HG03521 (cell line): ENCODE results near the gene STK32C.
"Not testable (repeated sequence)": the region's sequence is repeated elsewhere in the genome, so short reads cannot be mapped to it uniquely, and the experiment has no call there.

Experiments
- ATAC-seq: cut with Tn5 transposase; IDR thresholded peaks from one replicate; pipeline ENCODE4 v1.9.1; 2021; ENCODE audit warnings: mild to moderate bottlenecking, moderate library complexity; ENCODE audit not compliant: unreplicated experiment

The STK32C gene

GRCh38 chr10:132320654-132321469 is 13.1 kb upstream of the STK32C start:
- no peak for ATAC-seq

- ATAC-seq: peak; percentile 98
These were observed 12.3 kb upstream of the STK32C start for GRCh38 chr10:132319853-132320653.

- ATAC-seq: not testable (repeated sequence)
These were observed 9.7 kb upstream of the STK32C start for GRCh38 chr10:132317477-132317876.

GRCh38 chr10:132316133-132316532 is 8.4 kb upstream of the STK32C start:
- ATAC-seq: no peak

GRCh38 chr10:132314881-132315280 is 7.1 kb upstream of the STK32C start:
- ATAC-seq: not testable (repeated sequence)

- no peak for ATAC-seq
These were observed 6.6 kb upstream of the STK32C start for GRCh38 chr10:132314336-132314735.

- ATAC-seq: no peak
These were observed 6.1 kb upstream of the STK32C start for GRCh38 chr10:132313865-132314264.

GRCh38 chr10:132313305-132313704 is 5.6 kb upstream of the STK32C start:
- no peak for ATAC-seq

- ATAC-seq: no peak
These were observed 3.7 kb upstream of the STK32C start for GRCh38 chr10:132311338-132311939.

- no peak for ATAC-seq
These were observed 3.1 kb upstream of the STK32C start for GRCh38 chr10:132310701-132311337.

GRCh38 chr10:132309879-132310591 is 2.3 kb upstream of the STK32C start:
- no peak for ATAC-seq

GRCh38 chr10:132309471-132309865 is 1.7 kb upstream of the STK32C start:
- no peak for ATAC-seq

GRCh38 chr10:132308587-132309470 is 1.1 kb upstream of the STK32C start:
- no peak for ATAC-seq

GRCh38 chr10:132306864-132307751 is 642 bp downstream of the STK32C start:
- no peak for ATAC-seq

GRCh38 chr10:132306343-132306685 is 1.4 kb downstream of the STK32C start:
- ATAC-seq: no peak

- no peak for ATAC-seq
These were observed 2.0 kb downstream of the STK32C start for GRCh38 chr10:132305654-132306342.

GRCh38 chr10:132304756-132305509 is 2.8 kb downstream of the STK32C start:
- ATAC-seq: no peak
